GM10248 (cell line): ENCODE results near the gene MMADHC.

Experiments used
- CTCF ChIA-PET: fragments of 300-600 bp; sonication (Branson Sonifier 250); formaldehyde crosslinking; extraction: SDS; loops from one replicate; lab custom pipeline; 2021; ENCODE audit warnings: antibody characterized with exemption; lab: Yijun Ruan, JAX
- POLR2A ChIA-PET: fragments of 350-650 bp; sonication (Branson Sonifier 250); formaldehyde crosslinking; extraction: SDS; loops from one replicate; lab custom pipeline; 2020; ENCODE audit warnings: antibody characterized with exemption; lab: Yijun Ruan, JAX
- DNase-seq: peaks from one replicate; pipeline ENCODE4 v3.0.0; 2012; ENCODE audit errors: extremely low spot score
- CTCF ChIP-seq: IDR thresholded peaks from 2 replicates; pipeline ENCODE4 v1.5.1; 2012; ENCODE audit warnings: mild to moderate bottlenecking, low read depth; ENCODE audit errors: extremely low read depth, missing control alignments, control extremely low read depth

Gene MMADHC

DNA sequence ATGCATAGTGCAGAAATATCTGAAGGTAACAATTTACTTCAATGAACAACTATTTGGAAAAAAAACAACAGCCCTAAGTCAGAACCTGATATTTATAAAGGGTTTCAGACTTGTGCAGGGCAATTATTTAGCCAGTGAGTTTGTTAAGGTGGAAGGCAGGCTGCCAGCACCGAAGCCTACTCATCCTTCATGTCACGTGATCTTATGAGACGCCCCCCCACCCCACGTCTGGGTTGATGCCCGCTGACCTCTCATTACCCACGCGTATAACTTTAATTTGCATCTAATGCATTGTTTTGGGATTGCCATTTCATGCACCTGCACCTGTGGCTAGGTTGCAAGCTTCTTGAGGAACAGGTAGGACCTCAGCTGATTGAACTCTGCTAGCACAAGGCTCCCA lies 52.9 kb downstream of the MMADHC start:
- ChIA-PET CTCF (no interaction called here), POLR2A (no interaction called here)
- no peak for TF ChIP-seq CTCF
- no peak for DNase-seq

- ChIA-PET CTCF (interaction anchor here (0.9 kb wide), 1 partner anchor 32 kb away, joined by 3 read pairs; no protein-coding TSS in a partner anchor), POLR2A (no interaction called here)
- no peak for DNase-seq
- TF ChIP-seq CTCF: no peak
Measured at GRCh38 chr2:149528983-149529382, 58.6 kb downstream of the MMADHC start.

DNA sequence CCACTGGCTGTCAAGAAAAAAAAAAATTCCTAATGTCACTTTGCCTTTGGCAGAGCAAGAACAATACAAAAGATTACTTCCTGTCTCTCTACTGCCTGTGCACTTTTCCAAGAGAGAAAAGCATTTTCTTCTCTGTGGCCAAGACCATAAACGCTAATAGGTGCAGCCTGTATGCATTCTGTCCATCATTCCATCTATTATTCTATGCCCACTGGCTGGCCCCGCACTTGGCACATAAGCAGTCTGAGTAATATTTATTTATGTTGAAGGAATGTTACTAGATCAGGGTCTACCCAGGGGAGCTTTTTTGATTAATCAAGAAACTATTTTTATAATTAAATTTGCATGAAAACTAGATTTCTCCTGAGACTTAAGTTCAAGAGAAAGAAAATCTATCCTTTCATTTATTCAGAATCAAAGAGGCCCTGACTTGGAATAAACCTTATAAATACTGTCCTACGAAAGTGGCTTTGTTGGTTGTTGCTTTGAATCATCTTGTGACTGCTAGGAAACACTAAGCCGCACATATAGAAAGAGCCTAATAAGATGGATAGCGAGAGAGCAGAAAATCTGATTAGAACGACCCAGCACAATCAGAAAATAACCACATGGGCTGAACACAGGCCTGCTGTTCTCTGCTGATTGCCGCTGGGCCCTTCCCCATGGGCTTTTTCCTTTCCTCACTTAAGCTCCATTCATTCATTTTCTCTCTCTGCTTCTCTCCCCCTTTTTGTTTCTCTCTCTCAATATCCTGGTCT lies 59.4 kb downstream of the MMADHC start:
- DNase-seq: no peak
- ChIA-PET CTCF (no interaction called here), POLR2A (no interaction called here)
- TF ChIP-seq CTCF: no peak

DNA sequence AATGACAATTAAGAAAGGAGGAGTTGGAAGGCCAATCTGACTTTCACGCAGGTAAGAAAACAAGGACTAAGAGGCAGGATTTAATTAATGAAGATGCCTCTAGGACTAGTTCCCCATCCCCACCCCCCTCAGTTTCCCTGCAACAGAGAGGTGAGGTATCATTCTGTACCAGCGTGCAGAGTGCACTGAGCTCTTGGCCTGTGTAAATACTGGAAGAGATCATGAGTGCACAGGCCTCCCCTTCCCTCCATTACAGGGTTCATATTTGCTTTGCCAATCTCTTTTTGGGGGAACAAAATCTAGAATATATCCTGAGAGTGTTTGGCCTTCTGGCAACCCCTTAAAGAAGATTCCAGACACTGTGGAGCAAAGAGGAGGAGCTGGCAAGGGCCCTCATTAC lies 60.9 kb downstream of the MMADHC start:
- CTCF ChIA-PET: no interaction called here
- no peak for TF ChIP-seq CTCF
- DNase-seq: no peak
- POLR2A ChIA-PET: no interaction called here

- ChIA-PET POLR2A (no interaction called here), CTCF (no interaction called here)
- no peak for DNase-seq
- no peak for TF ChIP-seq CTCF
Measured at GRCh38 chr2:149525323-149525722, 62.3 kb downstream of the MMADHC start.
